Naive B cell (primary cell): Measurements from ENCODE around the gene SPDYE3. TPM values are rescaled to one million over a fixed set of nuclear protein-coding genes. Genes with fewer than 3 reads are reported as not detected.
"Not testable (repeated sequence)": the region's sequence is repeated elsewhere in the genome, so short reads cannot be mapped to it uniquely, and the experiment has no call there.

ENCODE experiments used
- ATAC-seq, 2 donors: fragments of 150-1000 bp; cut with Tn5 transposase; 2 replicates each; pipeline ENCODE4 v1.10.0; 2021; ENCODE audit warnings: low read depth in 2 of 2, mild to moderate bottlenecking in 2 of 2, moderate library complexity in 2 of 2
- DNase-seq: peaks from one replicate; pipeline ENCODE4 v3.0.0; 2022
- H3K27ac Mint-ChIP-seq, 6 donors: one replicate each; pipeline ENCODE4 v1.8.0; 2020 to 2022; ENCODE audit warnings: mild to moderate bottlenecking in 6 of 6, mixed read lengths in 6 of 6, moderate library complexity in 5 of 6, inconsistent platforms in 2 of 6
- H3K27me3 Mint-ChIP-seq, 3 donors: one replicate each; pipeline ENCODE4 v1.8.0; 2021 to 2022; ENCODE audit warnings: mixed read lengths in 3 of 3, mild to moderate bottlenecking in 1 of 3
- H3K36me3 Mint-ChIP-seq, 2 donors: one replicate each; pipeline ENCODE4 v1.8.0; 2020 to 2022; ENCODE audit warnings: mixed read lengths in 2 of 2, inconsistent platforms in 1 of 2, mild to moderate bottlenecking in 1 of 2
- H3K4me1 Mint-ChIP-seq, 3 donors: one replicate each; pipeline ENCODE4 v1.8.0; 2020 to 2022; ENCODE audit warnings: mixed read lengths in 3 of 3, inconsistent platforms in 1 of 3, mild to moderate bottlenecking in 1 of 3, moderate library complexity in 1 of 3
- H3K4me3 Mint-ChIP-seq, 8 donors: one replicate each; pipeline ENCODE4 v1.8.0; 2020 to 2022; ENCODE audit warnings: mild to moderate bottlenecking in 8 of 8, mixed read lengths in 8 of 8, moderate library complexity in 8 of 8, inconsistent platforms in 2 of 8
- H3K9me3 Mint-ChIP-seq, 7 donors: one replicate each; pipeline ENCODE4 v1.8.0; 2020 to 2022; ENCODE audit warnings: mixed read lengths in 7 of 7, mild to moderate bottlenecking in 5 of 7, inconsistent platforms in 2 of 7, moderate library complexity in 1 of 7
- polyA plus RNA-seq, 6 donors: library from polyadenylated mRNA; unstranded; fragments of 300-500 nt; fragmentation: Illumina TruSeq; gene quantifications; one replicate each; pipeline ENCODE4 v1.2.3, GENCODE V29; 2021; ENCODE audit warnings: low read depth in 6 of 6

The SPDYE3 gene
- polyA plus RNA-seq, 6 donors from 2014 or later: 5.0 to 10.3 (median 8.5) TPM

DNA sequence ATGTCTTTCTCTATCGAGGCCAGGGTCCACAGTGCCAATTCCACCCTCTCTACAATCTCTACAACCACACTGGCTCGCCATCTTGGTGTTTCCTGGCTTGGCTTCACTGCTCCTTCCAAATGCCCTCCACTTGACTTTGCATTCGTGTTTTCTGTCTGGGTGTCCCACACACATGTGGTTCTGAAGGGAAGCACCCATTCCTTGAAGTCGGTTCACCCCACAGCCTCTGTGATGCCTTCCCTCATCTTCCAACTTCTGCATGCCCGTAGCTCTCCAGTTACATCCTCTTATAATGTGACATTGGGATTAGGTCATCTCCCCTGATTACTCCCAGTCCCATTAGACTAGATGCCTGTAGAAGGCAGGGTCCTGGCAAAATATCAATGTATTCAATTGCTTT is 10.8 kb downstream of the SPDYE3 start:
- peaks cover 8 to 20% (median 9%) of the 10 kb centered on the region in 3 donors for H3K4me1 Mint-ChIP-seq
- peak overlapping the region in 7 of 8 donors; percentile 21 to 86 (median 75) for H3K4me3 Mint-ChIP-seq
- not testable (repeated sequence) for DNase-seq, ATAC-seq, H3K27me3 Mint-ChIP-seq, H3K9me3 Mint-ChIP-seq
- H3K27ac Mint-ChIP-seq: peak overlapping the region; percentile 75 to 97 (median 91)
- H3K36me3 Mint-ChIP-seq: peaks cover 6 to 13% of the 10 kb centered on the region in 2 donors

DNA sequence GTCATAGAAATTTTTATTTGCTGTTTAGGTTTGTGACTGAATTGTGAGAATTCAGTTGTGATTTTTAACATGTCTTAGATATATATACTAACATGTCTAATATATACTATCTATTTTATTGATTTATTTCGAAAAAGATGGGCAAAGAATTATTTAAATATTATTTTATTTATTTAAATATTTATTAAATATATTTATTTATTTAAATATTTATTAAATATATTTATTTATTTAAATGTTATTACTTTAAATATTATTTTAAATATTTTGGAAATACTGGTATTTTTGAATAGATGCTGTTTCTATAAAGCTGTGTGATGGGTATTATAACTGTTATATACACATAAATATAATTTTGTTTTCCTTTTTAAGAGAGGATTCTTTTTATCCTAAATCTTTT is 14.1 kb downstream of the SPDYE3 start:
- not testable (repeated sequence) for H3K9me3 Mint-ChIP-seq, H3K27me3 Mint-ChIP-seq, ATAC-seq, H3K27ac Mint-ChIP-seq, H3K4me3 Mint-ChIP-seq, DNase-seq
- H3K36me3 Mint-ChIP-seq: peaks cover 6 to 13% of the 10 kb centered on the region in 2 donors
- peaks cover 11 to 32% (median 15%) of the 10 kb centered on the region in 3 donors for H3K4me1 Mint-ChIP-seq

DNA sequence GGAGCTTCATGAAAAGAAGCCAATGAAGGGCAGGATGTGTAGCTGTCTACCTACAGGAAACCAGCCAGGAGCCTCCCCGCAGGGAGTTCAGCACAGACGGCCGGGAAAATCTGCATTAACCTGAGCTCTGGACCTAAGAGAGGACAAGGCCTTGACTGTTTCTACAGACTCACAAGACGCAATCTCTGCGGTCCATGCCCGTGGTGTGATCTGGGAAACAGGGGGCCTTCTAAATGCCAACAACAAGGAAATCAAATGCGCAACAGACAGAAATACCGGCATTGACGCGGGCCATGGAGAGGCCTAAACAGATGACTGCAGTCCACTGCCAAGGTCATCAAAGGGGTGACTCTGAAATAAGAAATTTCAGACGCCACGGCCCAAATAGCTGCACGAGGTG is 16.7 kb downstream of the SPDYE3 start:
- H3K27me3 Mint-ChIP-seq, H3K9me3 Mint-ChIP-seq, H3K36me3 Mint-ChIP-seq, ATAC-seq, DNase-seq: not testable (repeated sequence)
- Mint-ChIP-seq H3K4me3 (peak overlapping the region in 1 of 8 donors; percentile 42), H3K4me1 (peaks cover 4 to 17% (median 5%) of the 10 kb centered on the region in 3 donors), H3K27ac (peak overlapping the region in 2 of 6 donors; percentile 63 to 72)

DNA sequence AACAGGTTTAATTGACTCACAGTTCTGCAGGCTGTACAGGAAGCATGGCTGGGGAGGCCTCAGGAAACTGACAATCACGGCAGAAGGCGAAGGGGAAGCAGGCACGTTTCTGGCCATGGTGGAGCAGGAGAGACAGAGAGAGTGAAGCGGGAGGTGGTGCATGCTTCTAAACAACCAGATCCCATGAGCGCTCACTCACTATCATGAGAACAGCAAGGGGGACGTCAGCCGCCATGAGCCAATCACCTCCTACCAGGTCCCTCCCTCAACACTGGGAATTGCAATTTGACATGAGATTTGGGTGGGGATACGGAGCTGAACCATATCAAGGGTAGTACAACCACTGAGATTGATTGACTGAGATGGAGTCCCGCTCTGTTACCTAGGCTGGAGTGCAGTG is 18.2 kb downstream of the SPDYE3 start:
- not testable (repeated sequence) for H3K4me3 Mint-ChIP-seq, H3K36me3 Mint-ChIP-seq, DNase-seq, H3K9me3 Mint-ChIP-seq, H3K27me3 Mint-ChIP-seq, ATAC-seq
- Mint-ChIP-seq H3K4me1 (peaks cover 4 to 17% (median 5%) of the 10 kb centered on the region in 3 donors), H3K27ac (peak overlapping the region in 3 of 6 donors; percentile 39 to 84 (median 69))

DNA sequence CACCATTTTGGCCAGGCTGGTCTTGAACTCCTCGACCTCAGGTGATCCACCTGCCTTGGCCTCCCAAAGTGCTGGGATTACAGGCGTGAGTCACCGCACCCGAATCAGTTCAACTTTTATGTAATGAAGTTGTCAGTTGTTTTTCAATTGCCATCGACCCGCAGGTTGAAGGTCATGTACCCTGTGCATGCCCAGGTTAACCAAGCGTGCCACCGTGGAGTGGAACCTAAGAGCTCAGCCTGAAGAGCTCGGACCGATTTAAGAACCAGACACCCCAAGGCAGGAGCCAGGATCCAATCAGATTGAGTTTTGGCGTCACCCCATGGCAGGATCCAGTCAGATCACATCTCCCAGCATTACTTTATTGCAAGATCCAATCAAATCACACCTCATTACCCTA is 19.4 kb downstream of the SPDYE3 start:
- ATAC-seq, DNase-seq, H3K36me3 Mint-ChIP-seq, H3K27ac Mint-ChIP-seq, H3K27me3 Mint-ChIP-seq, H3K9me3 Mint-ChIP-seq, H3K4me3 Mint-ChIP-seq: not testable (repeated sequence)
- peaks cover 4 to 17% (median 5%) of the 10 kb centered on the region in 3 donors for H3K4me1 Mint-ChIP-seq

DNA sequence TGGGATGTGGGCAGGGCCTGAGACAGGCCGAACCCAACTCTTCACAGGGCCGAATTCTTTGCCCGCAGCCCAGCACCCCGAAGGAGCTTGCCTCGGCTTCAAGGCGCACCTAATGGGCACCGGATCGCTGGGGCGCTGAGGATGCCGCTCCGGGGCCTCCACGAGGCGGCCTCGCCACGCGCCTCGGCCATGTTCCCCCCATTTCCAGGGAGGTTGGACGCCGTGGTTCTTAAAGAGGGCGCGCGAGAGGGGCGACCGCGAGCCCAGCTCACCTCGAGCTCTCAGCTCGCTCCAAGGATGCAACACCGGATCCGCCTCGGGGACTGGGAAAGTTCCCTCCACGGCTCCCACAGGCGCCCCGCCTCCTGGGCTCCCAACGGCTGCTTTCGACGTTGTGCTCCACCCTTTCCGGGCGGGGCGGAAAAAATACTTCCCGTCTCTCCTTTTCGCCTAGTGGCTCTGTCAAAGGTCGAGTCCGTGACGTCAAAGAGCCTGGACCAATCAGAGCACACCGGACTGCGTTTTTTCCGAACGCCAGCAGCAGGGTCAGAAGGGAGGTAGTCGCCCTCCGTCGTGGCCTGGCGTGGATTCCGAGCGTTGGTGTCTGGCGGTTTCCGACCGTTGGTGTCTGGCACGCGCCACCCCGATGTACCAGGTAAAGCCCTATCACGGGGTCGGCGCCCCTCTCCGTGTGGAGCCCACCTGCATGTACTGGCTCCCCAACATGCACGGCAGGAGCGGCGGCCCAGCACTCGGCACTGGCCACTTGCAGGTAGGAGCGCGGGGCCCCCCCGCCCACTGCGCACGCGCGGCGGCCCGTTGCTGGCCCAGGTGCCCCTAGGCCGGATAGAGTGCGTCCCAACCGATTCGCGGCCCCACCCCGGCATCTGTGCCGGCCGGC is 28.3 kb downstream of the SPDYE3 start:
- H3K27me3 Mint-ChIP-seq: not testable (repeated sequence)

DNA sequence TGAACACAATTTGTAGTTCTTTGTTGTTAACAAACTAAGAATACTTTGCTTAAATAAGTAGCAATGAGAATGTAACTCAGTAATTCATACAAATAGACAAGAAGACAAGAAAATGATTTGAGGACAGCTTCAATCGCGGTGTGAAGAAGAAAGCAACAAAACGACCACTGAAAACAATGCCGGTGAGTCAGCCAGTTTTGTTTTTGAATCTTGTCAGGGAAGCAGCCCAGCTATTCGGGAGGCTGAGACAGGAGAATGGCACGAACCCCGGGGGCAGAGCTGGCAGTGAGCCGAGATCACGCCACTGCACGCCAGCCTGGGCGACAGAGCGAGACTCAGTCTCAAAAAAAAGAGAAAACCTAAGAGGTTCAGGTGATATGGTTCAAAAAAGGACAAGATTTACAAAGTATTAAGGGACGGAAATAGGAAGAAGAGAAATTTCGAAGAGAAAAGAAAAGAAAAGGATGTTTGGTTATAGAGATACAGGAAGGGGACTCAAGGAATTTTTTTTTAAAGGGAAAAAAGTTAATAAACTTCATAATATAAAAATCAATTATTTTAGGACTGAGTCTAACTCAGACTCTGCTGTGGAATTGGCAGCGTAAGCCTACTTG is 30.7 kb downstream of the SPDYE3 start:
- H3K27ac Mint-ChIP-seq: peak overlapping the region in 5 of 6 donors; percentile 33 to 90 (median 58)
- H3K4me1 Mint-ChIP-seq: peaks cover 16 to 48% (median 22%) of the 10 kb centered on the region in 3 donors
- not testable (repeated sequence) for DNase-seq, H3K27me3 Mint-ChIP-seq, ATAC-seq, H3K36me3 Mint-ChIP-seq, H3K9me3 Mint-ChIP-seq
- H3K4me3 Mint-ChIP-seq: peak overlapping the region in 6 of 8 donors; percentile 15 to 83 (median 48)

More for the DNA sequence above, 28.3 kb downstream of the SPDYE3 start:
- Mint-ChIP-seq H3K4me1 (peaks cover 4 to 30% (median 6%) of the 10 kb centered on the region in 3 donors), H3K4me3 (peak overlapping the region; percentile 85 to 97 (median 96)), H3K27ac (peak overlapping the region; percentile 92 to 99 (median 98))
- H3K36me3 Mint-ChIP-seq, H3K9me3 Mint-ChIP-seq: not testable (repeated sequence)
- ATAC-seq (peak; percentile 87 to 89), DNase-seq (peak; percentile 88)

DNA sequence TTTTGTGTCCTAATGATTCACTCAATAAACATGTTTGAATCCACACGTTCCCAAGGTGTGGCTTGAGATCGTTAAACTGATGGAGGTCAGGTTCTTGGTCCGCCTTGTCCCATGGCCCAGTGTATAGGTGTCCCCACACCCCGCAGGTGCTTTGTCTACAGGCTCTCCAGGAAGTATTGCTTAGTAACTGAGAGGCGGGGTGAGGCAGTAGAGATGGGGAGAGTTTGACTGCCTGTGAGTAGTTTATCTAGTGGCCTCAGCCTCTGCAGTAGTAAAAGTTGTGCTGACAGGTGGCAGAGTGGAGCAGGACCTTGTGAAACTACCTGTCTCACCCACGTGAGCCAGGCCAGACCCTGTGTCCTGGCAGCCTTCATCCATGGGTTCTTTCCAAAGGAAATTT is 33.8 kb downstream of the SPDYE3 start:
- Mint-ChIP-seq H3K27ac (peak overlapping the region; percentile 14 to 99 (median 74)), H3K4me1 (peaks cover 21 to 49% (median 23%) of the 10 kb centered on the region in 3 donors), H3K4me3 (peak overlapping the region in 1 of 8 donors; percentile 44)
- H3K36me3 Mint-ChIP-seq, H3K9me3 Mint-ChIP-seq, DNase-seq, ATAC-seq, H3K27me3 Mint-ChIP-seq: not testable (repeated sequence)

DNA sequence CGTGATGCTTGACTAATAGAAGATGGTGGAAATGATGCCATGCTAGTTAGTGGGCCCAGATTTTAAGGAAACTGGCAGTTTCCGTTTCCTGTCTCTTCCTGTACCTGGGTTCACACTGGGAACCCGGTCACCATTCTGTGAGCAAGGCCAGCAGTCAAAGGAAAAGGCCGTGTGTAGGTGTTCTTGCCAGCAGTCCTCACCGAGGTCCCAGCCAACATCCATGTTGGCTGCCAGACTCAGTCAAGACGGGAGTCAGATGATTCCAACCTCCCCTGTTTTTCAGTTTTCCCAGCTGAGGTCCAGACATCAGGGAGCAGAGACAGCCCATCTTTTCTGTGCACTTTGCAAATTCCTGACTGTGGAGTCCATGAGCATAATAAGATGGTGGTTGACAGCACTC is 35.3 kb downstream of the SPDYE3 start:
- Mint-ChIP-seq H3K27me3 (no peaks in the 10 kb centered on the region), H3K4me1 (peaks cover 21 to 44% (median 23%) of the 10 kb centered on the region in 3 donors), H3K4me3 (peak overlapping the region in 2 of 8 donors; percentile 76 to 79), H3K27ac (peak overlapping the region; percentile 76 to 99 (median 94)), H3K9me3 (no peaks in the 10 kb centered on the region), H3K36me3 (peaks cover 7 to 8% of the 10 kb centered on the region in 2 donors)
- ATAC-seq: no peak
- no peak for DNase-seq

DNA sequence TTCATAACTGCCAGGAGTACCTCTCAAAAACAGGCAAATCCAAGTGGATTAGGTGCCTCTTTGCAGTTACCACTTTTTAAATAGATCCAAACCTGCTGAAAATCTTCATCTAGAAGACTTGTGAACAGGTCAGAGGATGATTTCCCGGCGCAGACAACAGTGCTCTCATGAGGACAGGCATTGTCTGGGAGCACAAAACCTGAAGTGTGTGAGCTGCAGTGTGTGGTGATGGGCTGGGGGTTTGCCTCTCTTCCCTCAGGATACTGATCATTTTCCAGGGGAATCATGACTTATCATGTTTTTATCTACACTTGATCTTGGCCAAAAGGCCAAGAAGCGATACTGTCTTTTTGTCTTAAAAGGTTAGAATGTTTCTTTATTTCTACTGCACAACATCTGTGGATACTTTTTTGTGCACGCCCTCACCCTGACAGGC is 36.6 kb downstream of the SPDYE3 start:
- Mint-ChIP-seq H3K4me3 (peak overlapping the region; percentile 22 to 85 (median 76)), H3K27ac (peak overlapping the region; percentile 99 to 100 (median 99)), H3K4me1 (peaks cover 21 to 41% (median 23%) of the 10 kb centered on the region in 3 donors)
- not testable (repeated sequence) for H3K27me3 Mint-ChIP-seq, ATAC-seq, DNase-seq, H3K9me3 Mint-ChIP-seq, H3K36me3 Mint-ChIP-seq

DNA sequence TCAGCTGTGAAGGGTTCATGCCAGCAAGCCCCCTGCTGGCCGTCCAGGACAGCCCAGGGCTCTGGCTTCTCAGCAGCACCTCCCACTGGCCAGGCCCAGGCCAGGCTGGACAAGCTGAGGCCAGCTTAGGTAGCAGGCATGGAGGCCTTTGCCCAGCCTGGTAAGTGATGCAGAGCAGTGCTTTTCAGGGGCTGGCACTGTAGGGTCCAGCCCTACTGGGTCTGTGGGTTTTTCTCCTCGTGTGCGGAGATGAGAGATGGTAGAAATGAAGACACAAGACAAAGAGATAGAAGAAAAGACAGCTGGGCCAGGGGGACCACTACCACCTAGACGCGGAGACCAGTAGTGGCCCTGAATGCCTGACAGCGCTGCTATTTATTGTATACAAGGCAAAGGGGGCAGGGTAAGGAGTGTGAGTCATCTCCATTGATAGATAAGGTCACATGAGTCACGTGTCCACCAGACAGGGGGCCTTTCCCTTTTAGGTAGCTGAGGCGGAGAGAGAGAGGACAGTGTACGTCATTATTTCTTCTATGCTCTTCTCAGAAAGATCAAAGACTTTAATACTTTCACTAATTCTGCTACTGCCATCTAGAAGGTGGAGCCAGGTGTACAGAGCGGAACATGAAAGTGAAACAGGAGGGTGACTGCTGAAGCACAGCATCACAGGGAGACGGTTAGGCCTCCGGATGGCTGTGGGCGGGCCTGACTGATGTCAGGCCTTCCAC is 37.2 kb downstream of the SPDYE3 start:
- H3K36me3 Mint-ChIP-seq, H3K9me3 Mint-ChIP-seq, H3K27me3 Mint-ChIP-seq: not testable (repeated sequence)
- ATAC-seq (peak; percentile 79 to 81), DNase-seq (peak; percentile 90)
- Mint-ChIP-seq H3K4me3 (peak overlapping the region; percentile 56 to 90 (median 76)), H3K27ac (peak overlapping the region; percentile 99 to 100 (median 99)), H3K4me1 (peaks cover 22 to 39% (median 23%) of the 10 kb centered on the region in 3 donors)

DNA sequence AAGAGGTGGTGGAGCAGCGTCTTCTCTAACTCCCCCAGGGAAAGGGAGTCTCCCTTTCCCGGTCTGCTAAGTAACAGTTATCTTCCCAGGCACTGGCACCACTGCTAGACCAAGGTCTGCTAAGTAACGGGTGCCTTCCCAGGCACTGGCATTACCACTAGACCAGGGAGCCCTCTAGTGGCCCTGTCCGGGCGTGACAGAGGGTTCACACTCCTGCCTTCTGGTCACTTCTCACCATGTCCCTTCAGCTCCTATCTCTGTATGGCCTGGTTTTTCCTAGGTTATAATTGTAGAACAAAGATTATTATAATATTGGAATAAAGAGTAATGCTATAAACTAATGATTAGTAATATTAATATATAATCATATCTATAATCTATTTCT is 37.8 kb downstream of the SPDYE3 start:
- not testable (repeated sequence) for H3K9me3 Mint-ChIP-seq, H3K27me3 Mint-ChIP-seq
- DNase-seq (peak; percentile 80), ATAC-seq (peak; percentile 39 to 51)
- H3K4me3 Mint-ChIP-seq: peak overlapping the region; percentile 56 to 90 (median 73)
- H3K27ac Mint-ChIP-seq: peak overlapping the region; percentile 99 to 100 (median 99)
- H3K36me3 Mint-ChIP-seq: peaks cover 8 to 14% of the 10 kb centered on the region in 2 donors
- H3K4me1 Mint-ChIP-seq: peaks cover 23 to 37% (median 25%) of the 10 kb centered on the region in 3 donors

DNA sequence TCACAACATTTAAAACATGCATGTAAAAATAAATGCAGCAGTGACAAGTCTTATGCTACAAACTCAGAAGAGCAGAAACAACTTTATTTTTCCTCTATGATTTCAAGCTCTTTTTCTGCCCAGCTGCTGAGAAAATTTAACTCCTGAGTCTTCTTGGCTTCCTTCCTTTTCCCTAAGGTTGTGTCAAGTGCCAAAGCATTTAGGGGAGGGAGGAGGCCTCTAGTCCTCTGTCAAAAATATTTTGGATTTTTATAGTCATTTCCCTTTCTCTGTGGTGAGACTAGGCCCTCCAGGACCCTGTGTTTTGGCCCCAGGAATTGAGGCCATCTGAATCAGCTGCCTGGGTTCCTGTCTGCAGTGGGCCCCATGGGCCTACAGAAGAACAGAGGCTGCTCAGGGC is 39.4 kb downstream of the SPDYE3 start:
- Mint-ChIP-seq H3K4me3 (peak overlapping the region in 1 of 8 donors; percentile 47), H3K4me1 (peaks cover 21 to 31% (median 26%) of the 10 kb centered on the region in 3 donors), H3K36me3 (peaks cover 5 to 21% of the 10 kb centered on the region in 2 donors), H3K27me3 (no peaks in the 10 kb centered on the region), H3K9me3 (no peaks in the 10 kb centered on the region), H3K27ac (peak overlapping the region; percentile 14 to 100 (median 66))
- no peak for DNase-seq
- ATAC-seq: no peak
